H1 (cell line): ENCODE results near the gene CDR2L. TPM values are rescaled to one million over a fixed set of nuclear protein-coding genes. Genes with fewer than 3 reads are reported as not detected.
"Not testable (repeated sequence)": the region's sequence is repeated elsewhere in the genome, so short reads cannot be mapped to it uniquely, and the experiment has no call there.

Experiments used
- CTCF ChIA-PET: fragments of 300-600 bp; sonication (Branson Sonifier 250); formaldehyde crosslinking; loops from one replicate; lab custom pipeline; 2021; ENCODE audit not compliant: partially characterized antibody; lab: Charles Lee
- POLR2A ChIA-PET: fragments of 300-600 bp; sonication (Branson Sonifier 250); formaldehyde crosslinking; loops from one replicate; lab custom pipeline; 2021; ENCODE audit warnings: inconsistent platforms; ENCODE audit not compliant: partially characterized antibody; lab: Charles Lee
- DNase-seq, 2 experiments: peaks; one replicate each; pipeline versions ENCODE4 v3.0.0 to v3.0.0-alpha.2; 2010 to 2022; ENCODE audit warnings: low spot score in 2 of 2, low read depth in 1 of 2, mixed read lengths in 1 of 2
- FAIRE-seq: peaks from 2 replicates; lab custom pipeline; 2011; peaks lifted over from hg19 to GRCh38; lab: Jason Lieb, UNC
- H2AFZ ChIP-seq: 2 replicates; pipeline ENCODE4 v1.8.1; 2012; ENCODE audit warnings: low read length, inconsistent platforms
- H2AK5ac ChIP-seq: 2 replicates; pipeline ENCODE4 v1.6.1; 2013; ENCODE audit warnings: low read depth, low read length
- H2BK120ac ChIP-seq: replicated peaks from 2 replicates; pipeline ENCODE3; 2013; ENCODE audit warnings: low read depth, low read length, inconsistent platforms
- H2BK12ac ChIP-seq: 2 replicates; pipeline ENCODE4 v1.6.1; 2013; ENCODE audit warnings: low read depth, low read length
- H2BK15ac ChIP-seq: 2 replicates; pipeline ENCODE4 v1.6.1; 2013; ENCODE audit warnings: low read length
- H2BK20ac ChIP-seq: 2 replicates; pipeline ENCODE4 v1.6.1; 2013; ENCODE audit warnings: low read length
- H2BK5ac ChIP-seq: 2 replicates; pipeline ENCODE4 v1.6.1; 2013; ENCODE audit warnings: low read depth, low read length
- H3K14ac ChIP-seq: 2 replicates; pipeline ENCODE4 v1.6.1; 2013; ENCODE audit warnings: inconsistent platforms; ENCODE audit not compliant: insufficient read length
- H3K18ac ChIP-seq: 2 replicates; pipeline ENCODE4 v1.6.1; 2013; ENCODE audit warnings: low read length; ENCODE audit errors: extremely low read depth
- H3K23ac ChIP-seq: 2 replicates; pipeline ENCODE4 v1.6.1; 2013; ENCODE audit warnings: inconsistent platforms; ENCODE audit not compliant: insufficient read length
- H3K23me2 ChIP-seq: 2 replicates; pipeline ENCODE4 v1.6.1; 2013; ENCODE audit warnings: low read depth, low read length
- H3K27ac ChIP-seq: 2 replicates; pipeline ENCODE4 v1.6.1; 2011; ENCODE audit warnings: low read depth, low read length, inconsistent platforms
- H3K27me3 ChIP-seq, 4 experiments: replicated peaks in 1 of 4; 1 replicate in 1 of 4; 2 replicates in 3 of 4; pipeline versions ENCODE4 v1.6.1 to v1.8.1; 2011 to 2013; ENCODE audit warnings: low read length in 3 of 4, mild to moderate bottlenecking in 3 of 4, inconsistent platforms in 2 of 4, mixed read lengths in 2 of 4, moderate library complexity in 1 of 4; ENCODE audit not compliant: control insufficient read depth in 3 of 4, insufficient read depth in 3 of 4; ENCODE audit errors: extremely low read depth in 1 of 4
- H3K36me3 ChIP-seq, 4 experiments: 2 replicates each; pipeline versions ENCODE4 v1.6.1 to v1.8.1; 2011 to 2013; ENCODE audit warnings: mild to moderate bottlenecking in 4 of 4, low read length in 3 of 4, moderate library complexity in 2 of 4, control low read depth in 1 of 4, inconsistent platforms in 1 of 4; ENCODE audit not compliant: insufficient read depth in 4 of 4, control insufficient read depth in 2 of 4
- H3K4ac ChIP-seq: replicated peaks from 2 replicates; pipeline ENCODE3; 2013; ENCODE audit warnings: low read length, low read depth, mixed read lengths, inconsistent platforms; ENCODE audit not compliant: insufficient read length
- H3K4me1 ChIP-seq, 4 experiments: replicated peaks in 1 of 4; 1 replicate in 1 of 4; 2 replicates in 3 of 4; pipeline versions ENCODE4 v1.6.1 to v1.8.1; 2011 to 2013; ENCODE audit warnings: low read length in 3 of 4, inconsistent platforms in 2 of 4, mixed read lengths in 1 of 4; ENCODE audit not compliant: insufficient read depth in 4 of 4, control insufficient read depth in 3 of 4
- H3K4me2 ChIP-seq, 2 experiments: 2 replicates each; pipeline versions ENCODE4 v1.6.1 to v1.8.1; 2011 to 2013; ENCODE audit warnings: low read depth in 2 of 2, low read length in 2 of 2, control low read depth in 1 of 2, inconsistent platforms in 1 of 2, mild to moderate bottlenecking in 1 of 2; ENCODE audit not compliant: insufficient read depth in 1 of 2
- H3K4me3 ChIP-seq, 4 experiments: fragments of 200-600, 300-600 bp in 1 of 4; sonication (generic), shearing (Covaris generic), sonication (Bioruptor Twin) in 1 of 4; 2 replicates each; pipeline versions ENCODE4 v1.5.1 to v1.8.1; 2011 to 2016; ENCODE audit warnings: low read length in 4 of 4, low read depth in 3 of 4, control low read depth in 2 of 4, inconsistent platforms in 2 of 4, mild to moderate bottlenecking in 2 of 4, mixed read lengths in 1 of 4, moderate library complexity in 1 of 4; ENCODE audit not compliant: insufficient read depth in 2 of 4; ENCODE audit errors: extremely low read depth in 1 of 4
- H3K56ac ChIP-seq: replicated peaks from 2 replicates; pipeline ENCODE3; 2013; ENCODE audit warnings: low read depth, mild to moderate bottlenecking, mixed read lengths, low read length, inconsistent platforms; ENCODE audit not compliant: insufficient read length
- H3K79me1 ChIP-seq: 2 replicates; pipeline ENCODE4 v1.6.1; 2013; ENCODE audit warnings: low read depth, low read length, control low read depth
- H3K79me2 ChIP-seq, 2 experiments: 2 replicates each; pipeline versions ENCODE4 v1.6.1 to v1.8.1; 2012 to 2013; ENCODE audit warnings: low read length in 2 of 2, mild to moderate bottlenecking in 2 of 2, inconsistent platforms in 1 of 2; ENCODE audit not compliant: insufficient read depth in 2 of 2, control insufficient read depth in 1 of 2
- H3K9ac ChIP-seq, 4 experiments: replicated peaks in 1 of 4; 1 replicate in 1 of 4; 2 replicates in 3 of 4; pipeline versions ENCODE4 v1.6.1 to v1.8.1; 2011 to 2013; ENCODE audit warnings: low read depth in 3 of 4, low read length in 3 of 4, control low read depth in 2 of 4, mild to moderate bottlenecking in 2 of 4, moderate library complexity in 2 of 4, inconsistent platforms in 1 of 4; ENCODE audit errors: extremely low read depth in 1 of 4
- H3K9me3 ChIP-seq, 2 experiments: 2 replicates each; pipeline versions ENCODE4 v1.6.1 to v1.8.1; 2012 to 2013; ENCODE audit warnings: mild to moderate bottlenecking in 2 of 2, moderate library complexity in 2 of 2, control low read depth in 1 of 2, inconsistent platforms in 1 of 2, low read depth in 1 of 2, low read length in 1 of 2, mixed read lengths in 1 of 2; ENCODE audit not compliant: insufficient read depth in 2 of 2
- H4K20me1 ChIP-seq, 2 experiments: replicated peaks in 1 of 2; 2 replicates each; pipeline versions ENCODE3 to v1.8.1; 2011 to 2013; ENCODE audit warnings: inconsistent platforms in 2 of 2, low read length in 2 of 2, mild to moderate bottlenecking in 1 of 2; ENCODE audit not compliant: insufficient read depth in 2 of 2, control insufficient read depth in 1 of 2
- H4K5ac ChIP-seq: 2 replicates; pipeline ENCODE4 v1.6.1; 2013; ENCODE audit warnings: low read length, low read depth, mixed read lengths, inconsistent platforms; ENCODE audit not compliant: insufficient read length
- H4K8ac ChIP-seq: 2 replicates; pipeline ENCODE4 v1.8.0; 2013; ENCODE audit warnings: mild to moderate bottlenecking, moderate library complexity, low read length, inconsistent platforms; ENCODE audit not compliant: insufficient read depth; ENCODE audit errors: extremely low read depth
- H4K91ac ChIP-seq: replicated peaks from 2 replicates; pipeline ENCODE3; 2013; ENCODE audit warnings: low read length, mixed read lengths, inconsistent platforms; ENCODE audit not compliant: insufficient read length
- CREB1 ChIP-seq: IDR thresholded peaks from 2 replicates; pipeline ENCODE4 v1.6.1; 2012; ENCODE audit warnings: inconsistent platforms
- CTCF ChIP-seq, 3 experiments: IDR thresholded peaks; 1 replicate in 2 of 3; 2 replicates in 1 of 3; pipeline versions ENCODE4 v1.5.1 to v1.6.1; 2011; ENCODE audit warnings: low read length in 3 of 3, mild to moderate bottlenecking in 3 of 3, inconsistent platforms in 2 of 3, low read depth in 1 of 3, moderate library complexity in 1 of 3; ENCODE audit not compliant: insufficient read depth in 1 of 3; ENCODE audit errors: control extremely low read depth in 1 of 3
- GTF2F1 ChIP-seq: IDR thresholded peaks from 2 replicates; pipeline ENCODE4 v1.6.1; 2012; ENCODE audit warnings: low read depth, low read length, improper control_type of control experiment, borderline replicate concordance
- MAFK ChIP-seq: IDR thresholded peaks from 2 replicates; pipeline ENCODE4 v1.6.1; 2012; ENCODE audit warnings: low read depth, mild to moderate bottlenecking, improper control_type of control experiment, low read length
- RFX5 ChIP-seq: IDR thresholded peaks from 2 replicates; pipeline ENCODE4 v1.6.1; 2011; ENCODE audit warnings: low read depth, low read length, improper control_type of control experiment, borderline replicate concordance
- SIN3A ChIP-seq, 2 experiments: IDR thresholded peaks in 1 of 2; conservative IDR thresholded peaks in 1 of 2; 2 replicates each; pipeline ENCODE4 v1.6.1; 2011 to 2012; ENCODE audit warnings: low read length in 2 of 2, improper control_type of control experiment in 1 of 2, low read depth in 1 of 2, mild to moderate bottlenecking in 1 of 2
- SUZ12 ChIP-seq: fragments of 200-600 bp; sonication (generic); IDR thresholded peaks from 2 replicates; pipeline ENCODE4 v1.6.1; 2012; ENCODE audit warnings: mild to moderate bottlenecking, inconsistent platforms, low read length, moderate library complexity, mixed read lengths
- TCF12 ChIP-seq: IDR thresholded peaks from 2 replicates; pipeline ENCODE4 v1.6.1; 2011; ENCODE audit warnings: low read depth, mild to moderate bottlenecking, low read length
- WGBS, 2 experiments: shearing (Covaris generic) in 1 of 2; methylation state at CpG; one replicate each; pipeline versions ENCODE4 v1.1.6 to v1.1.7; 2013 to 2015; ENCODE audit warnings: low lambda C conversion rate in 2 of 2, mixed read lengths in 2 of 2, inconsistent platforms in 1 of 2, low coverage in 1 of 2, missing lambda C conversion rate in 1 of 2; ENCODE audit not compliant: insufficient replicate concordance in 2 of 2, insufficient coverage in 1 of 2, insufficient read length in 1 of 2; ENCODE audit errors: extremely low coverage in 1 of 2, missing lambda C conversion rate in 1 of 2; 5-methylcytosine and 5-hydroxymethylcytosine counted together
- polyA plus RNA-seq, 7 experiments: library from polyadenylated mRNA; depleted of rRNA in 3 of 7; stranded (reverse) in 5 of 7; unstranded in 2 of 7; fragments of >200 nt in 5 of 7; fragments of 200-250 nt in 2 of 7; gene quantifications; 1 replicate in 5 of 7; 2 replicates in 1 of 7; 4 replicates in 1 of 7; pipeline versions ENCODE4 v1.2.1 to v1.2.3, GENCODE V29; 2011 to 2013; ENCODE audit warnings: missing spikeins in 2 of 7, mixed read lengths in 2 of 7
- total RNA-seq: library from RNA; stranded (reverse); fragmentation: NEBNext Ultra II Directional; extraction: Animal tissue kit (Norgen Biotek cat#: 25700); gene quantifications from 2 replicates; pipeline ENCODE4 v1.2.1, GENCODE V29; 2021

The CDR2L gene
- total and polyA plus RNA-seq, 2 of the 8 experiments (the other 6 are each of a cell fraction or from before 2014, with no cell fraction given) = 20.4 to 38.1 TPM

GRCh38 chr17:75005291-75005690 is 17.9 kb downstream of the CDR2L start (continued):
- TF ChIP-seq MAFK (no peak), SUZ12 (no peak), RFX5 (no peak), GTF2F1 (no peak), SIN3A (conservative IDR thresholded peaks at IDR 0.05 in 1 of 2, IDR thresholded peaks at IDR 0.05 in 1 of 2; ENCODE audit: low read depth in 1 of 2, low read length in 2 of 2) (no peak), CTCF (IDR thresholded peaks at IDR 0.05; ENCODE audit: control extremely low read depth in 1 of 3, insufficient read depth in 1 of 3, low read depth in 1 of 3, low read length in 3 of 3) (no peak), CREB1 (no peak), TCF12 (no peak)

GRCh38 chr17:75006084-75006483 is 18.7 kb downstream of the CDR2L start:
- H4K5ac ChIP-seq = not testable (repeated sequence)

More at GRCh38 chr17:75006084-75006483, 18.7 kb downstream of the CDR2L start:
- not testable (repeated sequence) for H3K23ac ChIP-seq, H2BK12ac ChIP-seq, H2BK15ac ChIP-seq, H3K79me2 ChIP-seq, H4K91ac ChIP-seq, H2BK5ac ChIP-seq, H3K4me3 ChIP-seq, H3K4me1 ChIP-seq, H3K14ac ChIP-seq, H3K79me1 ChIP-seq, H3K18ac ChIP-seq, DNase-seq, H2AK5ac ChIP-seq, H3K4ac ChIP-seq, H2BK20ac ChIP-seq, H3K9me3 ChIP-seq, H3K56ac ChIP-seq, H3K27ac ChIP-seq, H3K23me2 ChIP-seq, H3K27me3 ChIP-seq, FAIRE-seq, H2BK120ac ChIP-seq, H3K9ac ChIP-seq, H2AFZ ChIP-seq, H4K20me1 ChIP-seq, H4K8ac ChIP-seq, H3K4me2 ChIP-seq
- 96% methylated on average over 6 of the region's 6 CpGs; no CpG with 5 or more reads in 1 of the 2 experiments for WGBS, 2 experiments
- CTCF ChIA-PET = interaction anchor here (0.9 to 20.3 kb wide), 7 partner anchors 11 to 44 kb away, joined by 3 to 345 read pairs (median 6); partner anchors contain the start of gene CDR2L
- POLR2A ChIA-PET = interaction anchor here (1.1 kb wide), 1 partner anchor 11 kb away, joined by 3 read pairs; no protein-coding TSS in a partner anchor
- H3K36me3 ChIP-seq = peaks cover 4 to 28% (median 18%) of the 10 kb centered on the region in 4 experiments; a peak in 5 of 8 replicates
